HL-60 (cell line): ENCODE measurements around the gene IWS1.

Experiments used
- CTCF ChIP-seq: IDR thresholded peaks from one replicate; pipeline ENCODE4 v1.5.1; 2011; ENCODE audit warnings: low read length, control low read depth, inconsistent platforms; ENCODE audit not compliant: insufficient read depth
- GABPA ChIP-seq: IDR thresholded peaks from 2 replicates; pipeline ENCODE4 v1.6.1; 2012; ENCODE audit warnings: low read depth
- POLR2AphosphoS5 ChIP-seq: IDR thresholded peaks from 2 replicates; pipeline ENCODE4 v1.6.1; 2012; ENCODE audit warnings: low read depth
- REST ChIP-seq: IDR thresholded peaks from 2 replicates; pipeline ENCODE4 v1.6.1; 2012; ENCODE audit warnings: low read depth; ENCODE audit not compliant: insufficient replicate concordance
- SPI1 ChIP-seq: IDR thresholded peaks from 2 replicates; pipeline ENCODE4 v1.6.1; 2012; ENCODE audit warnings: low read depth, mild to moderate bottlenecking, borderline replicate concordance

GRCh38 chr2:127485051-127485693 lies 41.1 kb downstream of the IWS1 start:
- TF ChIP-seq CTCF = no peak
- no peak for TF ChIP-seq POLR2AphosphoS5
- TF ChIP-seq REST = no peak
- no peak for TF ChIP-seq SPI1
- TF ChIP-seq GABPA = no peak
